CD4-positive, alpha-beta T cell (primary cell): ENCODE measurements around the gene SNTG2. TPM values are rescaled to one million over a fixed set of nuclear protein-coding genes. Genes with fewer than 3 reads are reported as not detected.

Experiments used
- ATAC-seq: fragments of 200-7000 bp; cut with Tn5 transposase; one replicate; pipeline ENCODE4 v1.10.0; 2022; ENCODE audit warnings: mild to moderate bottlenecking; ENCODE audit not compliant: poor library complexity
- CTCF ChIA-PET: fragments of 350-600 bp; sonication (Branson Sonifier 250); formaldehyde crosslinking; loops from one replicate; lab custom pipeline; 2021; ENCODE audit warnings: antibody characterized with exemption, inconsistent platforms; lab: Charles Lee
- POLR2A ChIA-PET: fragments of 350-600 bp; sonication (Branson Sonifier 250); formaldehyde crosslinking; loops from one replicate; lab custom pipeline; 2021; ENCODE audit warnings: antibody characterized with exemption, inconsistent platforms; lab: Charles Lee
- DNase-seq, 14 experiments: peaks; one replicate each; pipeline ENCODE4 v3.0.0-alpha.2; 2013 to 2020; ENCODE audit warnings: mixed read lengths in 2 of 14
- H3K27ac ChIP-seq, 2 donors: one replicate each; pipeline versions ENCODE4 v1.5.1 to v1.7.0; 2013; ENCODE audit warnings: low read length in 2 of 2, low read depth in 1 of 2, mild to moderate bottlenecking in 1 of 2
- H3K27me3 ChIP-seq, 2 experiments: 1 replicate in 1 of 2; 2 replicates in 1 of 2; pipeline versions ENCODE4 v1.6.1 to v1.7.0; 2013; ENCODE audit warnings: low read length in 2 of 2, control low read depth in 1 of 2, mild to moderate bottlenecking in 1 of 2, moderate library complexity in 1 of 2; ENCODE audit not compliant: insufficient read depth in 2 of 2, control insufficient read depth in 1 of 2
- H3K36me3 ChIP-seq: one replicate; pipeline ENCODE4 v1.6.1; 2013; ENCODE audit warnings: low read length, control low read depth; ENCODE audit not compliant: insufficient read depth
- H3K4me1 ChIP-seq: one replicate; pipeline ENCODE4 v1.6.1; 2013; ENCODE audit warnings: low read length, control low read depth; ENCODE audit not compliant: insufficient read depth
- H3K4me3 ChIP-seq: one replicate; pipeline ENCODE4 v1.5.1; 2013; ENCODE audit warnings: mild to moderate bottlenecking, low read length, moderate library complexity
- H3K9me3 ChIP-seq, 2 experiments: 1 replicate in 1 of 2; 2 replicates in 1 of 2; pipeline versions ENCODE4 v1.6.1 to v1.7.0; 2013; ENCODE audit warnings: low read length in 2 of 2, mild to moderate bottlenecking in 2 of 2, control low read depth in 1 of 2, moderate library complexity in 1 of 2; ENCODE audit not compliant: control insufficient read depth in 1 of 2, insufficient read depth in 1 of 2
- H3K27ac Mint-ChIP-seq: one replicate; pipeline ENCODE4 v1.8.0; 2020; ENCODE audit warnings: mixed read lengths
- H3K27me3 Mint-ChIP-seq: one replicate; pipeline ENCODE4 v1.8.0; 2021; ENCODE audit warnings: mixed read lengths
- H3K36me3 Mint-ChIP-seq: one replicate; pipeline ENCODE4 v1.8.0; 2021; ENCODE audit warnings: low read depth, mixed read lengths
- H3K4me1 Mint-ChIP-seq: one replicate; pipeline ENCODE4 v1.8.0; 2021; ENCODE audit warnings: low read depth, mixed read lengths
- H3K4me3 Mint-ChIP-seq: one replicate; pipeline ENCODE4 v1.8.0; 2020; ENCODE audit warnings: mild to moderate bottlenecking, mixed read lengths
- H3K9me3 Mint-ChIP-seq: one replicate; pipeline ENCODE4 v1.8.0; 2020; ENCODE audit warnings: mixed read lengths
- CTCF ChIP-seq: fragments of 200-600 bp; IDR thresholded peaks from one replicate; pipeline ENCODE4 v1.8.0; 2022; ENCODE audit warnings: antibody characterized with exemption, mild to moderate bottlenecking
- intact Hi-C, 2 experiments: fragments of 100-400 bp; cut with DNase I in 1 of 2; cut with micrococcal nuclease in 1 of 2; formaldehyde crosslinking; loops; one replicate each; pipeline versions ENCODE4 v1.15.1 to v1.9.0; 2023 to 2025; cut with DNase I, micrococcal nuclease
- total RNA-seq, 174 experiments: library from RNA in 2 of 174; stranded (reverse) in 2 of 174; gene quantifications; one replicate each; pipeline ENCODE4 v1.2.3 and lab custom pipeline; 2021 to 2026

SNTG2 gene
- total RNA-seq, 2 experiments from 2014 or later, result 1.1 to 1.5 TPM

DNA sequence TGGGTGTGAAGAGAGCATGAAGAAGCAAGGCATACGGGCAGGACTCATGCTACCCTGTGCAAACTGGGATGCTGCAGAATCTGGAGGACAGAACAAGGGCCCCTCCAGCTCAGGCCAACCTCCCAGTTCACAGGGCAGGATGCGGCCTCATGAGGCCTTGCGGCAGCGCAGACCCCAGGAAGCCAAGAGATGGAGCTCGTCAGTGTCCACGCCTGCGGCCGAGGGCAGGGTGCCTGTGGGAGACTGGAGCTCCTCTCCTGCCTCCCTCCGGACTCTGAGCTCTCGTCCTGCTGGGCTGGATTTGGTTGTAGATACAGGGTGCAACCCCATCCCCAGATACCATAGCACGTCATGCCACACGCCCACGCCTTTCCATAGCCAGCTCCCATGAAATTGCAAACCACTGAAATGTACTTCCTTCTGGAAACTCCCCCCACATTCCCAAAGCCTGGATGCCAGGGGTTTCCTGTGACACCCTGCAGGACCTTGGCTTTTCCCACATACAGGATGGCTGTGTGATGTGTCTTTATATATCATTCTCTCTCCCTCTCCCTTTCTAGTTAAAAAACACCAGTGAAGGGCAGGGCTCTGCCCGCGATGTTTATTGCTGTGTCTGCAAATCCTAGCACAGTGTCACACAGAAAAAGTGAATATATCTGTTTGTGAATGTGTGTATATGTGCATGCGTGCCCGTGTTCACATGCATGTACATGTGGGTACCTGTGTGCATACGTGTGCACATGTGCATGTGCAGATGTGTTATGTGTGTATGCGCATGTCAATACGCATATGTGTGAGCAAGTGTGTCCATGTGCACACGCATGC, 12.3 kb upstream of the SNTG2 start:
- H3K27ac Mint-ChIP-seq, result no peak overlapping the region
- H3K36me3 ChIP-seq, result no peaks in the 10 kb centered on the region
- intact Hi-C loops, result no loop called here
- CTCF ChIA-PET, result no interaction called here
- H3K4me3 ChIP-seq, result no peak overlapping the region
- H3K9me3 Mint-ChIP-seq, result no peaks in the 10 kb centered on the region
- no peaks in the 10 kb centered on the region for H3K27me3 ChIP-seq
- H3K4me1 Mint-ChIP-seq, result no peaks in the 10 kb centered on the region
- H3K27me3 Mint-ChIP-seq, result no peaks in the 10 kb centered on the region
- ATAC-seq (no peak), DNase-seq (no peak)
- no peak for TF ChIP-seq CTCF
- H3K9me3 ChIP-seq, result peaks cover 0 to 6% of the 10 kb centered on the region in 2 experiments
- no peak overlapping the region for H3K4me3 Mint-ChIP-seq
- H3K27ac ChIP-seq, result no peak overlapping the region
- H3K4me1 ChIP-seq, result no peaks in the 10 kb centered on the region
- POLR2A ChIA-PET, result no interaction called here
- H3K36me3 Mint-ChIP-seq, result no peaks in the 10 kb centered on the region

GRCh38 chr2:939936-940601, 10.6 kb upstream of the SNTG2 start:
- Histone ChIP-seq H3K36me3 (no peaks in the 10 kb centered on the region), H3K4me1 (no peaks in the 10 kb centered on the region), H3K4me3 (no peak overlapping the region), H3K27me3 (no peaks in the 10 kb centered on the region), H3K9me3 (peaks cover 6% of the 10 kb centered on the region in 2 experiments), H3K27ac (no peak overlapping the region)
- CTCF ChIA-PET, result no interaction called here
- Mint-ChIP-seq H3K27me3 (peaks cover 8% of the 10 kb centered on the region), H3K27ac (no peak overlapping the region), H3K4me3 (no peak overlapping the region), H3K36me3 (no peaks in the 10 kb centered on the region), H3K9me3 (peaks cover 6% of the 10 kb centered on the region), H3K4me1 (no peaks in the 10 kb centered on the region)
- POLR2A ChIA-PET, result no interaction called here
- ATAC-seq, result no peak
- no peak for TF ChIP-seq CTCF
- DNase-seq, result no peak
- intact Hi-C loops, result no loop called here

GRCh38 chr2:941871-942270, 8.8 kb upstream of the SNTG2 start:
- intact Hi-C loops, result no loop called here
- H3K4me1 ChIP-seq, result peaks cover 4% of the 10 kb centered on the region
- POLR2A ChIA-PET, result no interaction called here
- Mint-ChIP-seq H3K4me1 (no peaks in the 10 kb centered on the region), H3K9me3 (peaks cover 6% of the 10 kb centered on the region), H3K36me3 (no peaks in the 10 kb centered on the region), H3K27me3 (peaks cover 21% of the 10 kb centered on the region), H3K4me3 (no peak overlapping the region), H3K27ac (no peak overlapping the region)
- H3K36me3 ChIP-seq, result no peaks in the 10 kb centered on the region
- peaks cover 6 to 7% of the 10 kb centered on the region in 2 experiments for H3K9me3 ChIP-seq
- DNase-seq (no peak), ATAC-seq (no peak)
- no peak for TF ChIP-seq CTCF
- no peak overlapping the region for H3K27ac ChIP-seq
- CTCF ChIA-PET, result no interaction called here
- H3K27me3 ChIP-seq, result no peaks in the 10 kb centered on the region
- no peak overlapping the region for H3K4me3 ChIP-seq
